Measurements from ENCODE around the gene C16orf74. TPM values are rescaled to one million over a fixed set of nuclear protein-coding genes. Genes with fewer than 3 reads are reported as not detected.

The C16orf74 gene
- total and polyA plus RNA-seq, 2 of the 8 experiments (the other 6 are each of a cell fraction or from before 2014, with no cell fraction given), result 7.3 to 9.3 TPM

GRCh38 chr16:85799497-85800320, 48.8 kb upstream of the C16orf74 start, which contains the start of the genes COX4I1 and EMC8 (continued):
- TF ChIP-seq CTCF (IDR thresholded peaks at IDR 0.05; ENCODE audit: control extremely low read depth in 1 of 3, insufficient read depth in 1 of 3, low read depth in 1 of 3, low read length in 3 of 3), result no peak
- TF ChIP-seq BCL11A (IDR thresholded peaks at IDR 0.05; ENCODE audit: low read depth in 2 of 2, low read length in 2 of 2), result no peak
- TF ChIP-seq SP1 (IDR thresholded peaks at IDR 0.05; ENCODE audit: low read depth, low read length), result no peak
- no peak for TF ChIP-seq EP300 (IDR thresholded peaks at IDR 0.05; ENCODE audit: borderline replicate concordance in 1 of 2, low read depth in 2 of 2, low read length in 2 of 2)
- no peak for TF ChIP-seq BRCA1 (IDR thresholded peaks at IDR 0.05; ENCODE audit: low read depth, low read length)
- no peak for TF ChIP-seq KDM1A (IDR thresholded peaks at IDR 0.05; ENCODE audit: borderline replicate concordance, low read length)
- TF ChIP-seq KDM5A (IDR thresholded peaks at IDR 0.05; ENCODE audit: low read length), result no peak; the same call in 1 of the 2 replicates
- no peak for TF ChIP-seq TEAD4 (IDR thresholded peaks at IDR 0.05; ENCODE audit: low read depth, low read length)
- no peak for TF ChIP-seq HDAC2 (IDR thresholded peaks at IDR 0.05; ENCODE audit: borderline replicate concordance in 1 of 2, low read depth in 2 of 2, low read length in 2 of 2)
- no peak for TF ChIP-seq CBX8 (IDR thresholded peaks at IDR 0.05; ENCODE audit: borderline replicate concordance, low read depth, low read length)
- TF ChIP-seq PHF8 (conservative IDR thresholded peaks at IDR 0.05; ENCODE audit: low read depth, low read length), result peak; percentile 81
- no peak for TF ChIP-seq EZH2 (IDR thresholded peaks at IDR 0.05; ENCODE audit: low read depth, low read length, severe bottlenecking)
- TF ChIP-seq CTBP2 (IDR thresholded peaks at IDR 0.05; ENCODE audit: borderline replicate concordance, insufficient read depth, insufficient read length, low read length), result no peak
- peak; percentile 48 for TF ChIP-seq ASH2L (IDR thresholded peaks at IDR 0.05; ENCODE audit: low read length)
- TF ChIP-seq MAFK (IDR thresholded peaks at IDR 0.05; ENCODE audit: low read depth, low read length), result no peak
- no peak for TF ChIP-seq CBX5 (IDR thresholded peaks at IDR 0.05; ENCODE audit: low read depth, low read length)
- peak; percentile 41; the same call in 1 of the 2 replicates for TF ChIP-seq MAX (IDR thresholded peaks at IDR 0.05)
- TF ChIP-seq CHD1 (IDR thresholded peaks at IDR 0.05; ENCODE audit: low read depth, low read length), result no peak
- 0 out of 2 replicates have a peak, but pooled peaks have one; percentile 5 for TF ChIP-seq JUND (IDR thresholded peaks at IDR 0.05; ENCODE audit: low read length)
